BE2C (cell line): ENCODE results near the gene STK4.
A peak's percentile ranks its signal among the peaks of the same experiment; 100 is the strongest.

Experiments
- DNase-seq: peaks from one replicate; pipeline ENCODE4 v3.0.0-alpha.2; 2020
- H3K27me3 ChIP-seq: fragments of 250-450 bp; sonication (Bioruptor Pico); 2 replicates; pipeline ENCODE4 v1.5.1; 2020; ENCODE audit warnings: mild to moderate bottlenecking
- H3K36me3 ChIP-seq: fragments of 250-450 bp; sonication (Bioruptor Pico); 2 replicates; pipeline ENCODE4 v1.5.1; 2020; ENCODE audit warnings: mild to moderate bottlenecking
- H3K4me1 ChIP-seq: fragments of 250-450 bp; sonication (Bioruptor Pico); 2 replicates; pipeline ENCODE4 v1.5.1; 2020
- H3K4me3 ChIP-seq: 2 replicates; pipeline ENCODE4 v1.5.1; 2011; ENCODE audit warnings: low read depth, low read length
- H3K9me3 ChIP-seq: fragments of 250-450 bp; sonication (Bioruptor Pico); 2 replicates; pipeline ENCODE4 v1.5.1; 2020
- CTCF ChIP-seq: IDR thresholded peaks from 2 replicates; pipeline ENCODE4 v1.5.1; 2012; ENCODE audit warnings: mild to moderate bottlenecking, low read depth, low read length

Gene STK4

GRCh38 chr20:44956410-44956809 lies 9.9 kb upstream of the STK4 start:
- no peaks in the 10 kb centered on the region for H3K9me3 ChIP-seq
- H3K4me3 ChIP-seq: no peak overlapping the region
- DNase-seq: no peak
- peaks cover 49% of the 10 kb centered on the region for H3K36me3 ChIP-seq
- no peak for TF ChIP-seq CTCF
- H3K27me3 ChIP-seq: no peaks in the 10 kb centered on the region
- H3K4me1 ChIP-seq: peaks cover 4% of the 10 kb centered on the region

- no peaks in the 10 kb centered on the region for H3K27me3 ChIP-seq
- H3K4me3 ChIP-seq: no peak overlapping the region
- TF ChIP-seq CTCF: no peak
- DNase-seq: no peak
- peaks cover 35% of the 10 kb centered on the region for H3K36me3 ChIP-seq
- peaks cover 7% of the 10 kb centered on the region for H3K4me1 ChIP-seq
- H3K9me3 ChIP-seq: no peaks in the 10 kb centered on the region
Measured at GRCh38 chr20:44958276-44958675, 8.0 kb upstream of the STK4 start.

GRCh38 chr20:44959082-44959637 lies 7.2 kb upstream of the STK4 start:
- peaks cover 27% of the 10 kb centered on the region for H3K36me3 ChIP-seq
- peaks cover 7% of the 10 kb centered on the region for H3K4me1 ChIP-seq
- no peaks in the 10 kb centered on the region for H3K27me3 ChIP-seq
- no peaks in the 10 kb centered on the region for H3K9me3 ChIP-seq
- no peak for DNase-seq
- H3K4me3 ChIP-seq: peak overlapping the region; percentile 73
- no peak for TF ChIP-seq CTCF

GRCh38 chr20:44959638-44960102 lies 6.6 kb upstream of the STK4 start:
- Histone ChIP-seq H3K4me1 (peaks cover 7% of the 10 kb centered on the region), H3K27me3 (no peaks in the 10 kb centered on the region), H3K9me3 (no peaks in the 10 kb centered on the region), H3K4me3 (peak overlapping the region; percentile 73), H3K36me3 (peaks cover 22% of the 10 kb centered on the region)
- no peak for TF ChIP-seq CTCF
- DNase-seq: no peak

GRCh38 chr20:44960103-44960852 lies 6.0 kb upstream of the STK4 start, which contains the start of gene TOMM34:
Gene TOMM34, minus strand, starts transcription at chr20:44960397. Its CDS starts 64 bp downstream, at chr20:44960333.
- peaks cover 7% of the 10 kb centered on the region for H3K4me1 ChIP-seq
- TF ChIP-seq CTCF: no peak
- peak within 1 kb of the TSS; percentile 73 for H3K4me3 ChIP-seq
- DNase-seq: peak; percentile 97
- no peaks in the 10 kb centered on the region for H3K9me3 ChIP-seq
- peaks cover 16% of the 10 kb centered on the region for H3K36me3 ChIP-seq
- no peaks in the 10 kb centered on the region for H3K27me3 ChIP-seq
